GM23248 (cell line): ENCODE data around the gene DENND4C.

Source experiments
- EZH2 ChIP-seq: fragments of 200-600 bp; sonication (generic); IDR thresholded peaks from 2 replicates; pipeline ENCODE4 v1.6.1; 2018; ENCODE audit warnings: antibody characterized with exemption, mild to moderate bottlenecking; ENCODE audit not compliant: insufficient read depth, poor library complexity, severe bottlenecking
- EZH2phosphoT487 ChIP-seq: fragments of 200-600 bp; sonication (generic); IDR thresholded peaks from 2 replicates; pipeline ENCODE4 v1.6.1; 2018; ENCODE audit warnings: antibody characterized with exemption, moderate library complexity, mild to moderate bottlenecking, low read depth; ENCODE audit not compliant: insufficient read depth

GRCh38 chr9:19342947-19343346 is 112.5 kb downstream of the DENND4C start:
- TF ChIP-seq EZH2phosphoT487 (no peak), EZH2 (no peak)
